WTC11 (cell line): ENCODE data around the gene MRPS23. TPM values are rescaled to one million over a fixed set of nuclear protein-coding genes. Genes with fewer than 3 reads are reported as not detected.

Source experiments
- ATAC-seq: fragments of 200-7000 bp; cut with Tn5 transposase; 2 replicates; pipeline ENCODE4 v1.10.0; 2021; ENCODE audit warnings: mild to moderate bottlenecking, moderate library complexity
- CTCF ChIA-PET: fragments of 300-600 bp; sonication (Branson Sonifier 250); formaldehyde crosslinking; loops from one replicate; lab custom pipeline; 2021; ENCODE audit warnings: antibody characterized with exemption; lab: Charles Lee
- POLR2A ChIA-PET: fragments of 350-600 bp; sonication (Branson Sonifier 250); formaldehyde crosslinking; loops from one replicate; lab custom pipeline; 2021; ENCODE audit warnings: antibody characterized with exemption; lab: Charles Lee
- DNase-seq: peaks from one replicate; pipeline ENCODE4 v3.0.0; 2021; ENCODE audit warnings: low spot score
- H3K27ac Mint-ChIP-seq: 2 replicates; pipeline ENCODE4 v1.8.0; 2021; ENCODE audit warnings: mixed read lengths
- H3K27me3 Mint-ChIP-seq: 2 replicates; pipeline ENCODE4 v1.8.0; 2021; ENCODE audit warnings: low read depth, mild to moderate bottlenecking, moderate library complexity, mixed read lengths
- H3K36me3 Mint-ChIP-seq: 2 replicates; pipeline ENCODE4 v1.8.0; 2021; ENCODE audit warnings: mixed read lengths
- H3K4me1 Mint-ChIP-seq: 2 replicates; pipeline ENCODE4 v1.8.0; 2022; ENCODE audit warnings: mixed read lengths
- H3K4me3 Mint-ChIP-seq: 2 replicates; pipeline ENCODE4 v1.8.0; 2021; ENCODE audit warnings: mild to moderate bottlenecking, moderate library complexity, mixed read lengths
- H3K9me3 Mint-ChIP-seq: 2 replicates; pipeline ENCODE4 v1.8.0; 2021; ENCODE audit warnings: mixed read lengths
- CBFB ChIP-seq: sonication (generic); formaldehyde crosslinking; IDR thresholded peaks from 2 replicates; pipeline ENCODE4 v1.8.1; 2022; ENCODE audit warnings: mild to moderate bottlenecking, low read depth, missing genetic modification reagents
- CREB1 ChIP-seq: sonication (generic); formaldehyde crosslinking; IDR thresholded peaks from 2 replicates; pipeline ENCODE4 v1.8.0; 2023; ENCODE audit warnings: mild to moderate bottlenecking, missing genetic modification reagents
- CREM ChIP-seq: sonication (generic); formaldehyde crosslinking; IDR thresholded peaks from 2 replicates; pipeline ENCODE4 v1.8.1; 2022; ENCODE audit warnings: mild to moderate bottlenecking, missing genetic modification reagents, moderate library complexity
- FOXJ3 ChIP-seq: sonication (generic); formaldehyde crosslinking; IDR thresholded peaks from 2 replicates; pipeline ENCODE4 v1.9.0; 2021; ENCODE audit warnings: missing genetic modification reagents, mild to moderate bottlenecking, borderline replicate concordance
- FOXK1 ChIP-seq: sonication (generic); formaldehyde crosslinking; IDR thresholded peaks from 2 replicates; pipeline ENCODE4 v1.8.0; 2022; ENCODE audit warnings: mild to moderate bottlenecking, moderate library complexity, missing genetic modification reagents
- MXD4 ChIP-seq: fragments of 250-450 bp; sonication (Bioruptor Pico); IDR thresholded peaks from 2 replicates; pipeline ENCODE4 v1.8.0; 2021; ENCODE audit warnings: mild to moderate bottlenecking, moderate library complexity, borderline replicate concordance
- NFATC4 ChIP-seq: fragments of 250-450 bp; sonication (Bioruptor Pico); IDR thresholded peaks from 2 replicates; pipeline ENCODE4 v1.9.0; 2021; ENCODE audit warnings: mild to moderate bottlenecking
- NFE2L1 ChIP-seq: sonication (generic); formaldehyde crosslinking; IDR thresholded peaks from 2 replicates; pipeline ENCODE4 v1.8.1; 2023; ENCODE audit warnings: missing genetic modification reagents
- NFYB ChIP-seq: sonication (generic); formaldehyde crosslinking; conservative IDR thresholded peaks from 2 replicates; pipeline ENCODE4 v1.8.0; 2022; ENCODE audit warnings: low read depth, missing genetic modification reagents
- PRRX2 ChIP-seq: fragments of 250-450 bp; sonication (Bioruptor Pico); IDR thresholded peaks from 2 replicates; pipeline ENCODE4 v1.8.0; 2021; ENCODE audit warnings: mild to moderate bottlenecking
- SMAD3 ChIP-seq: sonication (generic); formaldehyde crosslinking; IDR thresholded peaks from 2 replicates; pipeline ENCODE4 v1.8.0; 2022; ENCODE audit warnings: missing genetic modification reagents, mild to moderate bottlenecking, borderline replicate concordance
- SOX15 ChIP-seq: fragments of 250-450 bp; sonication (Bioruptor Pico); IDR thresholded peaks from 2 replicates; pipeline ENCODE4 v1.9.0; 2021; ENCODE audit warnings: mild to moderate bottlenecking
- TCF7 ChIP-seq: sonication (generic); formaldehyde crosslinking; IDR thresholded peaks from 2 replicates; pipeline ENCODE4 v1.8.0; 2022; ENCODE audit warnings: mild to moderate bottlenecking, low read depth, missing genetic modification reagents, moderate library complexity
- TEAD4 ChIP-seq: sonication (generic); formaldehyde crosslinking; IDR thresholded peaks from 2 replicates; pipeline ENCODE4 v1.8.0; 2022; ENCODE audit warnings: mild to moderate bottlenecking, missing genetic modification reagents
- ZNF138 ChIP-seq: sonication (generic); formaldehyde crosslinking; conservative IDR thresholded peaks from 2 replicates; pipeline ENCODE4 v1.8.1; 2022; ENCODE audit warnings: mild to moderate bottlenecking, moderate library complexity, missing genetic modification reagents
- ZNF416 ChIP-seq: fragments of 250-450 bp; sonication (Bioruptor Pico); IDR thresholded peaks from 2 replicates; pipeline ENCODE4 v1.9.0; 2021; ENCODE audit warnings: mild to moderate bottlenecking, inconsistent platforms
- ZNF423 ChIP-seq: fragments of 250-450 bp; sonication (Bioruptor Pico); IDR thresholded peaks from 2 replicates; pipeline ENCODE4 v2.1.2; 2022; ENCODE audit warnings: mild to moderate bottlenecking, moderate library complexity
- total RNA-seq: library from RNA; stranded (reverse); gene quantifications from 3 replicates; pipeline ENCODE4 v1.2.3, GENCODE V29; 2021
- TF ChIP-seq, protein P1 (sequence below): sonication (generic); formaldehyde crosslinking; IDR thresholded peaks from 2 replicates; pipeline ENCODE4 v1.8.1; 2022; ENCODE audit warnings: mild to moderate bottlenecking, moderate library complexity, missing genetic modification reagents
- TF ChIP-seq, protein P2 (sequence below): sonication (generic); formaldehyde crosslinking; IDR thresholded peaks from 2 replicates; pipeline ENCODE4 v1.8.1; 2023; ENCODE audit warnings: mild to moderate bottlenecking, missing genetic modification reagents
- TF ChIP-seq, protein P3 (sequence below): fragments of 250-450 bp; sonication (Bioruptor Pico); IDR thresholded peaks from 2 replicates; pipeline ENCODE4 v1.9.0; 2021; ENCODE audit warnings: mild to moderate bottlenecking
- TF ChIP-seq, protein P4 (sequence below): sonication (generic); formaldehyde crosslinking; IDR thresholded peaks from 2 replicates; pipeline ENCODE4 v1.8.1; 2022; ENCODE audit warnings: missing genetic modification reagents, borderline replicate concordance

Gene MRPS23
- total RNA-seq, 1 experiment from 2014 or later = 65.3 TPM

DNA sequence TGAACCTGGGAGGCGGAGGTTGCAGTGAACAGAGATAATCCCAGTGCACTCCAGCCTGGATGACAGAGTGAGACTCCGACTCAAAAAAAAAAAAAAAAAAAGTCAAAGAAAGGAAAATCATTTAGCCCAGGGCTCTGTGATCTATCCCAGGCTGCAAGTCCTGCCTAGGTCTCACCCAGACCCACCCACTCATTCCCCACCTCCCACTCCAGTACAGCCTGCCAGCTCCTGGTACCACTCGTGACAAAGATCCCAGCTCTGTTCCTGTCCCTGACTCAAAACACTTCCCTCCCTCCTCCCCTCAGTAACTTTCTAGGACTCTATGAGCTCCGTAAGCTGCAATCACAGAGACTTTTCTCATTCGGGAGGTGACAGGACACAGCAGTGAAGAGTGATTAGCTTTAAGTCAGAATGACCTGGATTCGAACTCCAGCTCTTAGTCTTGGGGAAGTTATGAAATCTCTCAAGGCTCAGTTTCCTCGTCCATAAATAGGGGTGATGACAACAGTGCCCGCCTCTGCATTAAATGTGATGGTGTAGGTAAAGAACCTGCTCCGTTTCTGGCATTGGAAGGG lies 28.0 kb upstream of the MRPS23 start:
- ATAC-seq = no peak
- ChIA-PET POLR2A (no interaction called here), CTCF (interaction anchor here (1.1 to 6.4 kb wide), 6 partner anchors 9 to 45 kb away, joined by 4 to 50 read pairs (median 5); no protein-coding TSS in a partner anchor)
- H3K36me3 Mint-ChIP-seq = peaks cover 6% of the 10 kb centered on the region; the same call in 1 of the 2 replicates
- H3K4me1 Mint-ChIP-seq = peaks cover 87% of the 10 kb centered on the region
- TF ChIP-seq NFATC4 (CRISPR knock-in tag) (no peak), CBFB (CRISPR knock-in tag) (no peak), CREM (CRISPR knock-in tag) (no peak), ZNF423 (CRISPR knock-in tag) (no peak), FOXK1 (CRISPR knock-in tag) (no peak), PRRX2 (CRISPR knock-in tag) (no peak), SMAD3 (CRISPR knock-in tag) (no peak), MXD4 (no peak), ZNF416 (CRISPR knock-in tag) (no peak)
- TF ChIP-seq, protein P1, sequence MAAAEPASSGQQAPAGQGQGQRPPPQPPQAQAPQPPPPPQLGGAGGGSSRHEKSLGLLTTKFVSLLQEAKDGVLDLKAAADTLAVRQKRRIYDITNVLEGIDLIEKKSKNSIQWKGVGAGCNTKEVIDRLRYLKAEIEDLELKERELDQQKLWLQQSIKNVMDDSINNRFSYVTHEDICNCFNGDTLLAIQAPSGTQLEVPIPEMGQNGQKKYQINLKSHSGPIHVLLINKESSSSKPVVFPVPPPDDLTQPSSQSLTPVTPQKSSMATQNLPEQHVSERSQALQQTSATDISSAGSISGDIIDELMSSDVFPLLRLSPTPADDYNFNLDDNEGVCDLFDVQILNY (CRISPR knock-in tag) = no peak
- TF ChIP-seq, protein P2, sequence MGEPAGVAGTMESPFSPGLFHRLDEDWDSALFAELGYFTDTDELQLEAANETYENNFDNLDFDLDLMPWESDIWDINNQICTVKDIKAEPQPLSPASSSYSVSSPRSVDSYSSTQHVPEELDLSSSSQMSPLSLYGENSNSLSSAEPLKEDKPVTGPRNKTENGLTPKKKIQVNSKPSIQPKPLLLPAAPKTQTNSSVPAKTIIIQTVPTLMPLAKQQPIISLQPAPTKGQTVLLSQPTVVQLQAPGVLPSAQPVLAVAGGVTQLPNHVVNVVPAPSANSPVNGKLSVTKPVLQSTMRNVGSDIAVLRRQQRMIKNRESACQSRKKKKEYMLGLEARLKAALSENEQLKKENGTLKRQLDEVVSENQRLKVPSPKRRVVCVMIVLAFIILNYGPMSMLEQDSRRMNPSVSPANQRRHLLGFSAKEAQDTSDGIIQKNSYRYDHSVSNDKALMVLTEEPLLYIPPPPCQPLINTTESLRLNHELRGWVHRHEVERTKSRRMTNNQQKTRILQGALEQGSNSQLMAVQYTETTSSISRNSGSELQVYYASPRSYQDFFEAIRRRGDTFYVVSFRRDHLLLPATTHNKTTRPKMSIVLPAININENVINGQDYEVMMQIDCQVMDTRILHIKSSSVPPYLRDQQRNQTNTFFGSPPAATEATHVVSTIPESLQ (CRISPR knock-in tag) = no peak
- TF ChIP-seq, protein P3, sequence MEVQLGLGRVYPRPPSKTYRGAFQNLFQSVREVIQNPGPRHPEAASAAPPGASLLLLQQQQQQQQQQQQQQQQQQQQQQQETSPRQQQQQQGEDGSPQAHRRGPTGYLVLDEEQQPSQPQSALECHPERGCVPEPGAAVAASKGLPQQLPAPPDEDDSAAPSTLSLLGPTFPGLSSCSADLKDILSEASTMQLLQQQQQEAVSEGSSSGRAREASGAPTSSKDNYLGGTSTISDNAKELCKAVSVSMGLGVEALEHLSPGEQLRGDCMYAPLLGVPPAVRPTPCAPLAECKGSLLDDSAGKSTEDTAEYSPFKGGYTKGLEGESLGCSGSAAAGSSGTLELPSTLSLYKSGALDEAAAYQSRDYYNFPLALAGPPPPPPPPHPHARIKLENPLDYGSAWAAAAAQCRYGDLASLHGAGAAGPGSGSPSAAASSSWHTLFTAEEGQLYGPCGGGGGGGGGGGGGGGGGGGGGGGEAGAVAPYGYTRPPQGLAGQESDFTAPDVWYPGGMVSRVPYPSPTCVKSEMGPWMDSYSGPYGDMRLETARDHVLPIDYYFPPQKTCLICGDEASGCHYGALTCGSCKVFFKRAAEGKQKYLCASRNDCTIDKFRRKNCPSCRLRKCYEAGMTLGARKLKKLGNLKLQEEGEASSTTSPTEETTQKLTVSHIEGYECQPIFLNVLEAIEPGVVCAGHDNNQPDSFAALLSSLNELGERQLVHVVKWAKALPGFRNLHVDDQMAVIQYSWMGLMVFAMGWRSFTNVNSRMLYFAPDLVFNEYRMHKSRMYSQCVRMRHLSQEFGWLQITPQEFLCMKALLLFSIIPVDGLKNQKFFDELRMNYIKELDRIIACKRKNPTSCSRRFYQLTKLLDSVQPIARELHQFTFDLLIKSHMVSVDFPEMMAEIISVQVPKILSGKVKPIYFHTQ (CRISPR knock-in tag) = no peak
- TF ChIP-seq, protein P4, sequence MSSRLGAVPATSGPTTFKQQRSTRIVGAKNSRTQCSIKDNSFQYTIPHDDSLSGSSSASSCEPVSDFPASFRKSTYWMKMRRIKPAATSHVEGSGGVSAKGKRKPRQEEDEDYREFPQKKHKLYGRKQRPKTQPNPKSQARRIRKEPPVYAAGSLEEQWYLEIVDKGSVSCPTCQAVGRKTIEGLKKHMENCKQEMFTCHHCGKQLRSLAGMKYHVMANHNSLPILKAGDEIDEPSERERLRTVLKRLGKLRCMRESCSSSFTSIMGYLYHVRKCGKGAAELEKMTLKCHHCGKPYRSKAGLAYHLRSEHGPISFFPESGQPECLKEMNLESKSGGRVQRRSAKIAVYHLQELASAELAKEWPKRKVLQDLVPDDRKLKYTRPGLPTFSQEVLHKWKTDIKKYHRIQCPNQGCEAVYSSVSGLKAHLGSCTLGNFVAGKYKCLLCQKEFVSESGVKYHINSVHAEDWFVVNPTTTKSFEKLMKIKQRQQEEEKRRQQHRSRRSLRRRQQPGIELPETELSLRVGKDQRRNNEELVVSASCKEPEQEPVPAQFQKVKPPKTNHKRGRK (CRISPR knock-in tag) = no peak
- H3K27ac Mint-ChIP-seq = 0 out of 2 replicates have a peak overlapping the region, but pooled peaks have one; percentile 19
- H3K27me3 Mint-ChIP-seq = peaks cover 10% of the 10 kb centered on the region; the same call in 1 of the 2 replicates
- no peak for DNase-seq
- peaks cover 4% of the 10 kb centered on the region; the same call in 1 of the 2 replicates for H3K9me3 Mint-ChIP-seq
- no peak overlapping the region for H3K4me3 Mint-ChIP-seq

DNA sequence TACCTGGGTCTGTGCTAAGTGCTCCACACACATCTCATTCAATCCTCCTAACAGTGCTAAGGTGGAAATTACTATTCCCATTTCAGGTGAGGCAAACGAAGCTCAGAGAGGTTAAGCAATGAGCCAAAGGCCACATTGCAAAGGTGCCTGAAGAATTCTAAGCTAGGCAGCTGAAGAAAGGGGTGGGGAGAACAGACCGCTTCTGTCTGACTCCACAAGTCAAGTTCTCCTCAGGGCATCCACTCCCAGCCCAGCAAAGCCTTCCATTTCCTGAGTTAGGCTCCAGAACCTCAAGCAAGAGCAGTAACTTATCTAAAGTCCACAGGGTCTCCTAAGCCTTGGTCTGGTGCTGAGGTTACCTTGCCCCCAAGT lies 27.0 kb upstream of the MRPS23 start:
- Mint-ChIP-seq H3K27me3 (peaks cover 10% of the 10 kb centered on the region; the same call in 1 of the 2 replicates), H3K4me1 (peaks cover 85% of the 10 kb centered on the region), H3K9me3 (no peaks in the 10 kb centered on the region), H3K4me3 (no peak overlapping the region), H3K27ac (no peak overlapping the region), H3K36me3 (no peaks in the 10 kb centered on the region)
- POLR2A ChIA-PET = interaction anchor here (0.7 to 0.8 kb wide), 2 partner anchors 12 to 14 kb away, joined by 3 to 7 read pairs; no protein-coding TSS in a partner anchor
- DNase-seq (no peak), ATAC-seq (no peak)
- TF ChIP-seq CREB1 (CRISPR knock-in tag) (no peak), SOX15 (CRISPR knock-in tag) (no peak), NFYB (CRISPR knock-in tag) (no peak), ZNF138 (no peak), TEAD4 (no peak), FOXJ3 (CRISPR knock-in tag) (no peak), NFE2L1 (CRISPR knock-in tag) (no peak), TCF7 (CRISPR knock-in tag) (no peak)
- TF ChIP-seq, protein P2 (CRISPR knock-in tag) = no peak
- CTCF ChIA-PET = interaction anchor here (0.7 to 6.4 kb wide), 9 partner anchors 9 to 746 kb away, joined by 3 to 50 read pairs (median 4); no protein-coding TSS in a partner anchor
